Calu3 (cell line): ENCODE data around the gene ADGRA1. TPM values are rescaled to one million over a fixed set of nuclear protein-coding genes. Genes with fewer than 3 reads are reported as not detected.

Source experiments
- BruUV-seq: library from RNA; stranded (reverse); fragments of 400-500 nt; replicated peaks from 2 replicates; lab custom pipeline; 2021; lab: Mats Ljungman, UMichigan
- CTCF ChIA-PET: fragments of 300-600 bp; sonication (Branson Sonifier 250); formaldehyde crosslinking; loops from one replicate; lab custom pipeline; 2022; ENCODE audit warnings: antibody characterized with exemption; lab: Charles Lee
- DNase-seq: peaks from one replicate; pipeline ENCODE4 v3.0.0; 2022
- H3K27ac Mint-ChIP-seq: one replicate; pipeline ENCODE4 v1.8.0; 2022; ENCODE audit warnings: mixed read lengths; ENCODE audit not compliant: unreplicated experiment
- H3K27me3 Mint-ChIP-seq: one replicate; pipeline ENCODE4 v1.8.0; 2022; ENCODE audit warnings: mixed read lengths; ENCODE audit not compliant: unreplicated experiment
- H3K36me3 Mint-ChIP-seq: one replicate; pipeline ENCODE4 v1.8.0; 2022; ENCODE audit warnings: mild to moderate bottlenecking, moderate library complexity, mixed read lengths; ENCODE audit not compliant: insufficient read depth, unreplicated experiment
- H3K4me1 Mint-ChIP-seq: one replicate; pipeline ENCODE4 v1.8.0; 2022; ENCODE audit warnings: mild to moderate bottlenecking, low read depth, mixed read lengths; ENCODE audit not compliant: unreplicated experiment
- H3K4me3 Mint-ChIP-seq: one replicate; pipeline ENCODE4 v1.8.0; 2022; ENCODE audit warnings: mild to moderate bottlenecking, low read depth, moderate library complexity, mixed read lengths; ENCODE audit not compliant: unreplicated experiment
- H3K9me3 Mint-ChIP-seq: one replicate; pipeline ENCODE4 v1.8.0; 2022; ENCODE audit warnings: low read depth, mixed read lengths; ENCODE audit not compliant: unreplicated experiment
- CTCF ChIP-seq: fragments of 200-600 bp; IDR thresholded peaks from one replicate; pipeline ENCODE4 v1.8.0; 2022; ENCODE audit warnings: antibody characterized with exemption; ENCODE audit not compliant: unreplicated experiment
- intact Hi-C: fragments of 100-400 bp; cut with micrococcal nuclease; formaldehyde crosslinking; loops from one replicate; pipeline ENCODE4 v1.10.0; 2022; ENCODE audit not compliant: unreplicated experiment
- total RNA-seq: library from RNA; stranded (reverse); gene quantifications from 2 replicates; pipeline ENCODE4 v1.2.3, GENCODE V29; 2022

Gene ADGRA1
- total RNA-seq, 1 experiment from 2014 or later: not detected

GRCh38 chr10:133097418-133097817 is 9.7 kb downstream of the ADGRA1 start:
- intact Hi-C loops: no loop called here
- no TSS peak for BruUV-seq
- H3K9me3 Mint-ChIP-seq: no peaks in the 10 kb centered on the region
- H3K4me1 Mint-ChIP-seq: no peaks in the 10 kb centered on the region
- no peak overlapping the region for H3K4me3 Mint-ChIP-seq
- CTCF ChIA-PET: no interaction called here
- H3K27ac Mint-ChIP-seq: no peak overlapping the region
- DNase-seq: no peak
- peaks cover 48% of the 10 kb centered on the region for H3K27me3 Mint-ChIP-seq
- no peak for TF ChIP-seq CTCF
- no peaks in the 10 kb centered on the region for H3K36me3 Mint-ChIP-seq

- CTCF ChIA-PET: no interaction called here
- peaks cover 43% of the 10 kb centered on the region for H3K27me3 Mint-ChIP-seq
- no peak for TF ChIP-seq CTCF
- no peaks in the 10 kb centered on the region for H3K9me3 Mint-ChIP-seq
- H3K36me3 Mint-ChIP-seq: no peaks in the 10 kb centered on the region
- intact Hi-C loops: no loop called here
- no peak for DNase-seq
- no peaks in the 10 kb centered on the region for H3K4me1 Mint-ChIP-seq
- no peak overlapping the region for H3K27ac Mint-ChIP-seq
- H3K4me3 Mint-ChIP-seq: no peak overlapping the region
- BruUV-seq: no TSS peak
Measured at GRCh38 chr10:133097961-133098360, 10.2 kb downstream of the ADGRA1 start.

- H3K9me3 Mint-ChIP-seq: no peaks in the 10 kb centered on the region
- no TSS peak for BruUV-seq
- TF ChIP-seq CTCF: no peak
Measured at GRCh38 chr10:133098426-133099124, 10.9 kb downstream of the ADGRA1 start.

GRCh38 chr10:133099571-133099970 is 11.8 kb downstream of the ADGRA1 start:
- Mint-ChIP-seq H3K36me3 (no peaks in the 10 kb centered on the region), H3K4me3 (no peak overlapping the region), H3K27me3 (peaks cover 35% of the 10 kb centered on the region), H3K9me3 (no peaks in the 10 kb centered on the region), H3K4me1 (no peaks in the 10 kb centered on the region), H3K27ac (no peak overlapping the region)
- intact Hi-C loops: no loop called here
- TF ChIP-seq CTCF: no peak
- no peak for DNase-seq
- no TSS peak for BruUV-seq
- CTCF ChIA-PET: no interaction called here

More at GRCh38 chr10:133098426-133099124, 10.9 kb downstream of the ADGRA1 start:
- Mint-ChIP-seq H3K27ac (no peak overlapping the region), H3K4me3 (no peak overlapping the region), H3K27me3 (peaks cover 37% of the 10 kb centered on the region), H3K36me3 (no peaks in the 10 kb centered on the region), H3K4me1 (no peaks in the 10 kb centered on the region)
- CTCF ChIA-PET: no interaction called here
- intact Hi-C loops: no loop called here
- no peak for DNase-seq
